ENCODE measurements around the gene SLC16A4.
"Not testable (repeated sequence)": the region's sequence is repeated elsewhere in the genome, so short reads cannot be mapped to it uniquely, and the experiment has no call there.

Gene SLC16A4

GRCh38 chr1:110390692-110391245, at the start of gene SLC16A4:
TSS of gene SLC16A4 (minus strand) at chr1:110391026. CDS start at chr1:110389323, 1,703 bp downstream.
- DNase-seq, result no peak

GRCh38 chr1:110439873-110440272, 49.0 kb upstream of the SLC16A4 start:
- DNase-seq, result not testable (repeated sequence)

- peak; percentile 47 for DNase-seq
Measured at GRCh38 chr1:110438893-110439292, 48.1 kb upstream of the SLC16A4 start.

- not testable (repeated sequence) for DNase-seq
Measured at GRCh38 chr1:110437645-110438299, 46.9 kb upstream of the SLC16A4 start.

- no peak for DNase-seq
Measured at GRCh38 chr1:110436635-110437034, 45.8 kb upstream of the SLC16A4 start.

GRCh38 chr1:110434946-110435345, 44.1 kb upstream of the SLC16A4 start:
- DNase-seq, result peak; percentile 83

GRCh38 chr1:110433803-110434202, 43.0 kb upstream of the SLC16A4 start:
- peak; percentile 68 for DNase-seq

GRCh38 chr1:110433213-110433612, 42.4 kb upstream of the SLC16A4 start:
- no peak for DNase-seq

- DNase-seq, result no peak
Measured at GRCh38 chr1:110430901-110431300, 40.1 kb upstream of the SLC16A4 start.

GRCh38 chr1:110430366-110430765, 39.5 kb upstream of the SLC16A4 start:
- DNase-seq, result no peak

GRCh38 chr1:110428946-110429345, 38.1 kb upstream of the SLC16A4 start:
- no peak for DNase-seq

GRCh38 chr1:110426854-110427253, 36.0 kb upstream of the SLC16A4 start:
- peak; percentile 72 for DNase-seq

GRCh38 chr1:110425612-110426152, 34.9 kb upstream of the SLC16A4 start:
- no peak for DNase-seq

GRCh38 chr1:110424699-110425611, 34.1 kb upstream of the SLC16A4 start:
- no peak for DNase-seq

- DNase-seq, result peak; percentile 79
Measured at GRCh38 chr1:110420874-110421793, 30.3 kb upstream of the SLC16A4 start.

GRCh38 chr1:110420023-110420662, 29.3 kb upstream of the SLC16A4 start:
- DNase-seq, result no peak

- no peak for DNase-seq
Measured at GRCh38 chr1:110418729-110419128, 27.9 kb upstream of the SLC16A4 start.

- DNase-seq, result peak; percentile 60
Measured at GRCh38 chr1:110413045-110413444, 22.2 kb upstream of the SLC16A4 start.

GRCh38 chr1:110412576-110412975, 21.8 kb upstream of the SLC16A4 start:
- DNase-seq, result peak; percentile 95

- no peak for DNase-seq
Measured at GRCh38 chr1:110411173-110411735, 20.4 kb upstream of the SLC16A4 start.

- DNase-seq, result no peak
Measured at GRCh38 chr1:110409316-110409715, 18.5 kb upstream of the SLC16A4 start.

Measured in hematopoietic multipotent progenitor cell treated with erythropoietin and hydrocortisone succinate and interleukin-3 and kit ligand, for 6 days (in vitro differentiated cells).